GM12878 (cell line): ENCODE data around the gene SLC25A45. TPM values are rescaled to one million over a fixed set of nuclear protein-coding genes. Genes with fewer than 3 reads are reported as not detected.

ENCODE experiments used
- BACH1 ChIP-seq: fragments of 450-650 bp; IDR thresholded peaks from 2 replicates; pipeline ENCODE4 v1.6.1; 2017; ENCODE audit warnings: mild to moderate bottlenecking, borderline replicate concordance
- CREM ChIP-seq: IDR thresholded peaks from 2 replicates; pipeline ENCODE4 v1.6.1; 2014; ENCODE audit warnings: antibody characterized with exemption, low read depth
- EGR1 ChIP-seq, 2 experiments: IDR thresholded peaks; 1 replicate in 1 of 2; 2 replicates in 1 of 2; pipeline ENCODE4 v1.6.1; 2011 to 2012; ENCODE audit warnings: low read depth in 2 of 2, low read length in 2 of 2, borderline replicate concordance in 1 of 2, mild to moderate bottlenecking in 1 of 2, moderate library complexity in 1 of 2
- EP300 ChIP-seq, 2 experiments: fragments of 150-350 bp in 1 of 2; IDR thresholded peaks; 2 replicates each; pipeline ENCODE4 v1.6.1; 2011 to 2012; ENCODE audit warnings: low read depth in 2 of 2, low read length in 2 of 2, borderline replicate concordance in 1 of 2, improper control_type of control experiment in 1 of 2, inconsistent platforms in 1 of 2; ENCODE audit not compliant: control insufficient read depth in 1 of 2
- FOXK2 ChIP-seq: fragments of 450-650 bp; IDR thresholded peaks from 2 replicates; pipeline ENCODE4 v1.6.1; 2017; ENCODE audit warnings: mild to moderate bottlenecking, moderate library complexity
- HDGF ChIP-seq: fragments of 450-650 bp; IDR thresholded peaks from 2 replicates; pipeline ENCODE4 v1.6.1; 2016; ENCODE audit warnings: antibody characterized with exemption
- LARP7 ChIP-seq: fragments of 450-650 bp; IDR thresholded peaks from 2 replicates; pipeline ENCODE4 v1.6.1; 2017; ENCODE audit warnings: mild to moderate bottlenecking
- POLR2A ChIP-seq: IDR thresholded peaks from 2 replicates; pipeline ENCODE4 v1.6.1; 2011; ENCODE audit warnings: low read depth, mild to moderate bottlenecking, low read length
- RAD21 ChIP-seq: IDR thresholded peaks from 2 replicates; pipeline ENCODE4 v1.6.1; 2011; ENCODE audit warnings: mild to moderate bottlenecking, low read depth, low read length, moderate library complexity; ENCODE audit not compliant: insufficient read depth
- RELA ChIP-seq: fragments of 450-650 bp; IDR thresholded peaks from 2 replicates; pipeline ENCODE4 v1.8.0; 2014; ENCODE audit warnings: borderline replicate concordance; ENCODE audit not compliant: partially characterized antibody
- SMC3 ChIP-seq: IDR thresholded peaks from 2 replicates; pipeline ENCODE4 v1.6.1; 2011; ENCODE audit warnings: low read length, improper control_type of control experiment, borderline replicate concordance
- TCF12 ChIP-seq: IDR thresholded peaks from 2 replicates; pipeline ENCODE4 v1.6.1; 2011; ENCODE audit warnings: low read depth, mild to moderate bottlenecking, low read length
- TCF7 ChIP-seq: IDR thresholded peaks from 2 replicates; pipeline ENCODE4 v1.6.1; 2014; ENCODE audit warnings: antibody characterized with exemption, borderline replicate concordance
- ZNF207 ChIP-seq: fragments of 450-650 bp; IDR thresholded peaks from 2 replicates; pipeline ENCODE4 v1.6.1; 2014; ENCODE audit warnings: antibody characterized with exemption, mild to moderate bottlenecking, borderline replicate concordance
- ZNF384 ChIP-seq: IDR thresholded peaks from 2 replicates; pipeline ENCODE4 v1.6.1; 2012; ENCODE audit warnings: low read depth, mild to moderate bottlenecking, low read length, improper control_type of control experiment, borderline replicate concordance
- ZSCAN29 ChIP-seq: fragments of 450-650 bp; IDR thresholded peaks from 2 replicates; pipeline ENCODE4 v1.6.1; 2017; ENCODE audit warnings: mild to moderate bottlenecking, moderate library complexity
- polyA plus RNA-seq, 11 experiments: library from polyadenylated mRNA; depleted of rRNA in 4 of 11; unstranded in 6 of 11; stranded (reverse) in 5 of 11; fragments of >200 nt; fragmentation: Nextera tagmentation in 4 of 11; fragmentation: Illumina TruSeq in 1 of 11; extraction: Ambion mirVana in 4 of 11; extraction: Trizol in 1 of 11; gene quantifications; 1 replicate in 1 of 11; 2 replicates in 10 of 11; pipeline versions ENCODE4 v1.2.1 to v1.2.3, GENCODE V29; 2011 to 2016; ENCODE audit warnings: inconsistent platforms in 2 of 11, missing spikeins in 2 of 11, low read depth in 1 of 11
- total RNA-seq, 4 experiments: library from RNA; depleted of rRNA in 3 of 4; stranded (reverse); fragments of >200 nt in 3 of 4; fragmentation: Illumina TruSeq in 1 of 4; extraction: Trizol in 1 of 4; gene quantifications; 2 replicates each; pipeline versions ENCODE4 v1.2.1 to v1.2.3, GENCODE V29; 2013 to 2021
- TF ChIP-seq, protein P1 (sequence below): fragments of 450-650 bp; IDR thresholded peaks from 2 replicates; pipeline ENCODE4 v1.6.1; 2017; ENCODE audit warnings: mild to moderate bottlenecking, moderate library complexity
- TF ChIP-seq, protein P2 (sequence below): fragments of 450-650 bp; IDR thresholded peaks from 2 replicates; pipeline ENCODE4 v1.6.1; 2017; ENCODE audit warnings: low read depth, mild to moderate bottlenecking, moderate library complexity
- TF ChIP-seq, protein P3 (sequence below): fragments of 450-650 bp; IDR thresholded peaks from 2 replicates; pipeline ENCODE4 v1.6.1; 2016; ENCODE audit warnings: mild to moderate bottlenecking
- TF ChIP-seq, protein P4 (sequence below): IDR thresholded peaks from 2 replicates; pipeline ENCODE4 v1.6.1; 2012; ENCODE audit warnings: low read length, inconsistent platforms

SLC25A45 gene
- total and polyA plus RNA-seq, 10 of the 15 experiments (the other 5 are each of a cell fraction or from before 2014, with no cell fraction given): 4.1 to 35.2 (median 20.3) TPM

DNA sequence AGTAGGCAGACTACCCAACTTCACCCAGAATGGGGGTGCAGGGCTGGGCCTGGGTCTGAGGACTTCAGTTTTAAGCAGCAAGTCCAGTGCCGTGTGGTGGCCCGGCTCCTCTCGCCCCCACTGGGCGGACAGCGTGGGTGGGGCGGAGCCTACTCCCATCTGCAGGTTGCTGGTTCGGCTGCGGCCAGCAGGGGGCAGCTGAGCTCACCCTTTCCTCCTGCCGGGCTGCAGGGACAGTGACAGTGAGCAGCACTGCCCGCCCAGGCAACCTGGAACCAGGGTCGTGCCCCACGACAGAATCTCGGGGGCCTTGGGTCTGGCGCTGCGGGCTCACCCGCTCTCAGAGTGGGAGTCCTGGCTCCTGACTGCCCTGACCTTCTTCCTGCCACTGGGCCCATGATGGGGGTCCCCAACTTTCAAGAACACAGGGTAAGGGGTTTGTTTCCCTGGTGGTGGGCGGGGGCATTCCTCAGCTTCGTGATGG, 33.9 kb upstream of the SLC25A45 start (continued):
- TF ChIP-seq, protein P1, sequence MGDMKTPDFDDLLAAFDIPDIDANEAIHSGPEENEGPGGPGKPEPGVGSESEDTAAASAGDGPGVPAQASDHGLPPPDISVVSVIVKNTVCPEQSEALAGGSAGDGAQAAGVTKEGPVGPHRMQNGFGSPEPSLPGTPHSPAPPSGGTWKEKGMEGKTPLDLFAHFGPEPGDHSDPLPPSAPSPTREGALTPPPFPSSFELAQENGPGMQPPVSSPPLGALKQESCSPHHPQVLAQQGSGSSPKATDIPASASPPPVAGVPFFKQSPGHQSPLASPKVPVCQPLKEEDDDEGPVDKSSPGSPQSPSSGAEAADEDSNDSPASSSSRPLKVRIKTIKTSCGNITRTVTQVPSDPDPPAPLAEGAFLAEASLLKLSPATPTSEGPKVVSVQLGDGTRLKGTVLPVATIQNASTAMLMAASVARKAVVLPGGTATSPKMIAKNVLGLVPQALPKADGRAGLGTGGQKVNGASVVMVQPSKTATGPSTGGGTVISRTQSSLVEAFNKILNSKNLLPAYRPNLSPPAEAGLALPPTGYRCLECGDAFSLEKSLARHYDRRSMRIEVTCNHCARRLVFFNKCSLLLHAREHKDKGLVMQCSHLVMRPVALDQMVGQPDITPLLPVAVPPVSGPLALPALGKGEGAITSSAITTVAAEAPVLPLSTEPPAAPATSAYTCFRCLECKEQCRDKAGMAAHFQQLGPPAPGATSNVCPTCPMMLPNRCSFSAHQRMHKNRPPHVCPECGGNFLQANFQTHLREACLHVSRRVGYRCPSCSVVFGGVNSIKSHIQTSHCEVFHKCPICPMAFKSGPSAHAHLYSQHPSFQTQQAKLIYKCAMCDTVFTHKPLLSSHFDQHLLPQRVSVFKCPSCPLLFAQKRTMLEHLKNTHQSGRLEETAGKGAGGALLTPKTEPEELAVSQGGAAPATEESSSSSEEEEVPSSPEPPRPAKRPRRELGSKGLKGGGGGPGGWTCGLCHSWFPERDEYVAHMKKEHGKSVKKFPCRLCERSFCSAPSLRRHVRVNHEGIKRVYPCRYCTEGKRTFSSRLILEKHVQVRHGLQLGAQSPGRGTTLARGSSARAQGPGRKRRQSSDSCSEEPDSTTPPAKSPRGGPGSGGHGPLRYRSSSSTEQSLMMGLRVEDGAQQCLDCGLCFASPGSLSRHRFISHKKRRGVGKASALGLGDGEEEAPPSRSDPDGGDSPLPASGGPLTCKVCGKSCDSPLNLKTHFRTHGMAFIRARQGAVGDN: no peak; the same call in none of the 2 replicates
- TF ChIP-seq BACH1 (peak; percentile 75; the same call in 1 of the 2 replicates), POLR2A (peak; percentile 76), TCF7 (no peak), CREM (peak; percentile 59), RELA (peak; percentile 79), EGR1 (IDR thresholded peaks at IDR 0.05; ENCODE audit: borderline replicate concordance in 1 of 2, low read depth in 2 of 2, low read length in 2 of 2) (peak in 1 of 2 experiments; percentile 95; a peak in 2 of 3 replicates), EP300 (IDR thresholded peaks at IDR 0.05; ENCODE audit: borderline replicate concordance in 1 of 2, control insufficient read depth in 1 of 2, low read depth in 2 of 2, low read length in 2 of 2) (no peak), HDGF (peak; percentile 12; the same call in 1 of the 2 replicates), ZNF207 (peak; percentile 54; the same call in 1 of the 2 replicates), TCF12 (0 out of 2 replicates have a peak, but pooled peaks have one; percentile 67), SMC3 (peak; percentile 97), ZSCAN29 (no peak), ZNF384 (peak; percentile 54; the same call in 1 of the 2 replicates), LARP7 (peak; percentile 68; the same call in 1 of the 2 replicates), RAD21 (peak; percentile 88), FOXK2 (no peak)
- TF ChIP-seq, protein P2, sequence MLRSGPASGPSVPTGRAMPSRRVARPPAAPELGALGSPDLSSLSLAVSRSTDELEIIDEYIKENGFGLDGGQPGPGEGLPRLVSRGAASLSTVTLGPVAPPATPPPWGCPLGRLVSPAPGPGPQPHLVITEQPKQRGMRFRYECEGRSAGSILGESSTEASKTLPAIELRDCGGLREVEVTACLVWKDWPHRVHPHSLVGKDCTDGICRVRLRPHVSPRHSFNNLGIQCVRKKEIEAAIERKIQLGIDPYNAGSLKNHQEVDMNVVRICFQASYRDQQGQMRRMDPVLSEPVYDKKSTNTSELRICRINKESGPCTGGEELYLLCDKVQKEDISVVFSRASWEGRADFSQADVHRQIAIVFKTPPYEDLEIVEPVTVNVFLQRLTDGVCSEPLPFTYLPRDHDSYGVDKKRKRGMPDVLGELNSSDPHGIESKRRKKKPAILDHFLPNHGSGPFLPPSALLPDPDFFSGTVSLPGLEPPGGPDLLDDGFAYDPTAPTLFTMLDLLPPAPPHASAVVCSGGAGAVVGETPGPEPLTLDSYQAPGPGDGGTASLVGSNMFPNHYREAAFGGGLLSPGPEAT: peak; percentile 40; the same call in 1 of the 2 replicates
- TF ChIP-seq, protein P3, sequence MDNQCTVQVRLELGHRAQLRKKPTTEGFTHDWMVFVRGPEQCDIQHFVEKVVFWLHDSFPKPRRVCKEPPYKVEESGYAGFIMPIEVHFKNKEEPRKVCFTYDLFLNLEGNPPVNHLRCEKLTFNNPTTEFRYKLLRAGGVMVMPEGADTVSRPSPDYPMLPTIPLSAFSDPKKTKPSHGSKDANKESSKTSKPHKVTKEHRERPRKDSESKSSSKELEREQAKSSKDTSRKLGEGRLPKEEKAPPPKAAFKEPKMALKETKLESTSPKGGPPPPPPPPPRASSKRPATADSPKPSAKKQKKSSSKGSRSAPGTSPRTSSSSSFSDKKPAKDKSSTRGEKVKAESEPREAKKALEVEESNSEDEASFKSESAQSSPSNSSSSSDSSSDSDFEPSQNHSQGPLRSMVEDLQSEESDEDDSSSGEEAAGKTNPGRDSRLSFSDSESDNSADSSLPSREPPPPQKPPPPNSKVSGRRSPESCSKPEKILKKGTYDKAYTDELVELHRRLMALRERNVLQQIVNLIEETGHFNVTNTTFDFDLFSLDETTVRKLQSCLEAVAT: 0 out of 2 replicates have a peak, but pooled peaks have one; percentile 15
- TF ChIP-seq, protein P4, sequence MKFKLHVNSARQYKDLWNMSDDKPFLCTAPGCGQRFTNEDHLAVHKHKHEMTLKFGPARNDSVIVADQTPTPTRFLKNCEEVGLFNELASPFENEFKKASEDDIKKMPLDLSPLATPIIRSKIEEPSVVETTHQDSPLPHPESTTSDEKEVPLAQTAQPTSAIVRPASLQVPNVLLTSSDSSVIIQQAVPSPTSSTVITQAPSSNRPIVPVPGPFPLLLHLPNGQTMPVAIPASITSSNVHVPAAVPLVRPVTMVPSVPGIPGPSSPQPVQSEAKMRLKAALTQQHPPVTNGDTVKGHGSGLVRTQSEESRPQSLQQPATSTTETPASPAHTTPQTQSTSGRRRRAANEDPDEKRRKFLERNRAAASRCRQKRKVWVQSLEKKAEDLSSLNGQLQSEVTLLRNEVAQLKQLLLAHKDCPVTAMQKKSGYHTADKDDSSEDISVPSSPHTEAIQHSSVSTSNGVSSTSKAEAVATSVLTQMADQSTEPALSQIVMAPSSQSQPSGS: no peak
